A549 (cell line): ENCODE data around the gene PPIP5K2. TPM values are rescaled to one million over a fixed set of nuclear protein-coding genes. Genes with fewer than 3 reads are reported as not detected.
A peak's percentile ranks its signal among the peaks of the same experiment; 100 is the strongest.

Experiments used
- ATAC-seq, 2 experiments: fragments of 200-7000 bp in 1 of 2; fragments of >200 bp in 1 of 2; cut with Nextera tagmentation in 1 of 2; cut with Tn5 transposase in 1 of 2; 3 replicates each; pipeline versions ENCODE4 v1.8.0 to v1.9.1; 2018 to 2020; ENCODE audit warnings: mild to moderate bottlenecking in 1 of 2, moderate library complexity in 1 of 2
- CTCF ChIA-PET: fragments of 300-600 bp; sonication (Branson Sonifier 250); formaldehyde crosslinking; extraction: SDS; loops from one replicate; lab custom pipeline; 2021; ENCODE audit warnings: antibody characterized with exemption, inconsistent platforms; lab: Yijun Ruan, JAX
- POLR2A ChIA-PET: fragments of 350-600 bp; formaldehyde crosslinking; extraction: SDS; loops from one replicate; lab custom pipeline; 2021; ENCODE audit warnings: antibody characterized with exemption, inconsistent platforms; lab: Yijun Ruan, JAX
- DNase-seq, 2 experiments: peaks; one replicate each; pipeline versions ENCODE4 v3.0.0 to v3.0.0-alpha.2; 2011 to 2016; ENCODE audit warnings: low read depth in 1 of 2, low spot score in 1 of 2
- FAIRE-seq: peaks from 2 replicates; lab custom pipeline; 2011; peaks lifted over from hg19 to GRCh38; lab: Jason Lieb, UNC
- H3K27ac ChIP-seq, 2 experiments: fragments of >200 bp; sonication (Bioruptor Twin); formaldehyde crosslinking; 3 replicates each; pipeline ENCODE4 v1.5.1; 2016 to 2017
- H3K4me1 ChIP-seq: fragments of >200 bp; sonication (Bioruptor Twin); formaldehyde crosslinking; 3 replicates; pipeline ENCODE4 v1.6.1; 2016
- H3K4me2 ChIP-seq: fragments of >200 bp; sonication (Bioruptor Twin); formaldehyde crosslinking; 3 replicates; pipeline ENCODE4 v1.6.1; 2016
- H3K4me3 ChIP-seq: fragments of >200 bp; sonication (Bioruptor Twin); formaldehyde crosslinking; 3 replicates; pipeline ENCODE4 v1.5.1; 2016
- H3K9me3 ChIP-seq: fragments of >200 bp; sonication (Bioruptor Twin); formaldehyde crosslinking; 3 replicates; pipeline ENCODE4 v1.6.1; 2016
- CBX2 ChIP-seq: fragments of 200-600 bp; sonication (generic); IDR thresholded peaks from 2 replicates; pipeline ENCODE4 v1.6.1; 2016; ENCODE audit warnings: low read depth, mild to moderate bottlenecking, borderline replicate concordance
- CBX8 ChIP-seq: fragments of 200-600 bp; sonication (generic); IDR thresholded peaks from 2 replicates; pipeline ENCODE4 v1.6.1; 2016
- EHMT2 ChIP-seq: fragments of 200-600 bp; sonication (generic); IDR thresholded peaks from 2 replicates; pipeline ENCODE4 v1.6.1; 2016; ENCODE audit warnings: antibody characterized with exemption, low read depth, mild to moderate bottlenecking, moderate library complexity
- HEYL ChIP-seq: fragments of 250-450 bp; sonication (Bioruptor Pico); IDR thresholded peaks from 2 replicates; pipeline ENCODE4 v1.8.0; 2021; ENCODE audit warnings: mild to moderate bottlenecking, moderate library complexity
- JUN ChIP-seq, 2 experiments: fragments of >200 bp; sonication (Bioruptor Twin); formaldehyde crosslinking; IDR thresholded peaks; 2 replicates in 1 of 2; 3 replicates in 1 of 2; pipeline ENCODE4 v1.6.1; 2016 to 2017
- MAZ ChIP-seq: fragments of 150-350 bp; IDR thresholded peaks from 2 replicates; pipeline ENCODE4 v1.6.1; 2014; ENCODE audit warnings: antibody characterized with exemption, low read depth, low read length, borderline replicate concordance
- NPAS2 ChIP-seq: fragments of 250-450 bp; sonication (Bioruptor Pico); IDR thresholded peaks from 2 replicates; pipeline ENCODE4 v1.8.0; 2022; ENCODE audit warnings: mild to moderate bottlenecking, moderate library complexity, borderline replicate concordance
- POLR2A ChIP-seq: IDR thresholded peaks from 2 replicates; pipeline ENCODE4 v1.6.1; 2012; ENCODE audit warnings: mild to moderate bottlenecking, low read length
- RAD21 ChIP-seq, 2 experiments: fragments of >200 bp in 1 of 2; sonication (Bioruptor Twin) in 1 of 2; formaldehyde crosslinking in 1 of 2; IDR thresholded peaks in 1 of 2; conservative IDR thresholded peaks in 1 of 2; 2 replicates in 1 of 2; 3 replicates in 1 of 2; pipeline ENCODE4 v1.6.1; 2012 to 2018; ENCODE audit warnings: inconsistent platforms in 1 of 2
- USF2 ChIP-seq: fragments of 450-650 bp; IDR thresholded peaks from 2 replicates; pipeline ENCODE4 v1.6.1; 2014; ENCODE audit warnings: antibody characterized with exemption
- WGBS: methylation state at CpG from one replicate; pipeline ENCODE4 v1.1.6; 2017; ENCODE audit errors: missing lambda C conversion rate; 5-methylcytosine and 5-hydroxymethylcytosine counted together
- polyA plus RNA-seq, 4 experiments: library from polyadenylated mRNA; depleted of rRNA in 3 of 4; stranded (reverse); fragments of >200 nt; fragmentation: RNase III in 1 of 4; extraction: RNeasy Plus Mini Kit Qiagen cat#74134 plus additional on column Dnase treatment in 1 of 4; gene quantifications; 2 replicates in 3 of 4; 3 replicates in 1 of 4; pipeline ENCODE4 v1.2.3, GENCODE V29; 2011 to 2017
- TF ChIP-seq, protein P1 (sequence below): fragments of >200 bp; sonication (Bioruptor Twin); formaldehyde crosslinking; IDR thresholded peaks from 3 replicates; pipeline ENCODE4 v1.5.1; 2016
- TF ChIP-seq, protein P2 (sequence below): fragments of >200 bp; sonication (Bioruptor Twin); formaldehyde crosslinking; IDR thresholded peaks from 3 replicates; pipeline ENCODE4 v1.6.1; 2016

Gene PPIP5K2
- polyA plus RNA-seq, 2 of the 4 experiments (the other 2 are of a cell fraction): 21.9 to 61.7 TPM

DNA sequence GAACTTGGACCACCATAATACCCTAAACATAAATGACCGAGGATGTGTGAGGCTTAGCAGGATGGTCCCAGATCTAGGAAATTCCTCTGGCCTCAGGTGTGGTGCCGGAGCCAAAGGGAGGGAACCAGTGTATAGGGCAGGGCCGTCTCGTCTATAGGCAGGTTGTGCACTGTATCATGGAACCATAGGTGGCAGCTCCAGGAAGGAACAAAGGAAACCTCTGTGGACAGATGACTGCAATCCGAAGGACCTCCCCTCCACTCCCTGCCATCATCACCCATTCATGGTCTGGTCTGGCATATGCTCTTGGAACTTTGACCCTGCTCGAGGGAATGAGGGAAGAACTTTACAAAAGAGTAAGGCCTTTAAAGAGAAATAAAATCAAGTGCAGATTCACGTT, 135.6 kb downstream of the PPIP5K2 start:
- H3K9me3 ChIP-seq: no peaks in the 10 kb centered on the region
- peaks cover 6% of the 10 kb centered on the region for H3K4me1 ChIP-seq
- no peak for ATAC-seq
- FAIRE-seq: no peak
- ChIA-PET CTCF (interaction anchor here (1.4 to 1.6 kb wide), 2 partner anchors 16 to 221 kb away, joined by 4 to 14 read pairs; no protein-coding TSS in a partner anchor), POLR2A (no interaction called here)
- TF ChIP-seq EHMT2: no peak
- H3K4me3 ChIP-seq: no peak overlapping the region
- no peak for DNase-seq
- WGBS: 67% methylated on average over 7 of the region's 7 CpGs
- no peak overlapping the region for H3K4me2 ChIP-seq
- H3K27ac ChIP-seq: no peak overlapping the region

DNA sequence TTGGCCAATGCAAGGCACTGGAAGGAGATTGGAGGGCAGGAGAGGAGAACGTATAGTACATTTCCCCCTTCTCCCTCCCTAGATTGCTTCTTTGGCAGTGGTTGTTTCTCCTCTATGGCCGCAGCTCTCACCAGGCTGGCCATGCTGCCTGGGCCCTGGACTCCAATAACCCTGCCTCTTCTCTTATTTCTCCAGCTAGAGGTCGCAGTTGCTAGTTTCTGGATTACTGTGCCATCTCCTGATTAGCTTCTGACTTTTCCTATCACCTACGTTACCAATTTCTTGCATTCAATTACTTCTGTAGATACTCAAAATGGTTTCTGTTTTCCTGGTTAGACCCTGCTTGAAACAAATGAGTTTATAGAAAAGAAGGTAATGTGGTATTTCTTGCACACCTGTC, 136.1 kb downstream of the PPIP5K2 start:
- FAIRE-seq (no peak), ATAC-seq (no peak), DNase-seq (peak in 1 of 2 experiments; percentile 9)
- ChIA-PET CTCF (interaction anchor here (1.1 to 1.6 kb wide), 3 partner anchors 16 to 220 kb away, joined by 3 to 14 read pairs (median 4); no protein-coding TSS in a partner anchor), POLR2A (no interaction called here)
- H3K27ac ChIP-seq: no peak overlapping the region
- no peaks in the 10 kb centered on the region for H3K9me3 ChIP-seq
- no peak overlapping the region for H3K4me2 ChIP-seq
- peaks cover 11% of the 10 kb centered on the region for H3K4me1 ChIP-seq
- TF ChIP-seq RAD21 (conservative IDR thresholded peaks at IDR 0.05 in 1 of 2, IDR thresholded peaks at IDR 0.05 in 1 of 2): peak in 1 of 2 experiments; percentile 20; a peak in 1 of 5 replicates
- TF ChIP-seq, protein P1, sequence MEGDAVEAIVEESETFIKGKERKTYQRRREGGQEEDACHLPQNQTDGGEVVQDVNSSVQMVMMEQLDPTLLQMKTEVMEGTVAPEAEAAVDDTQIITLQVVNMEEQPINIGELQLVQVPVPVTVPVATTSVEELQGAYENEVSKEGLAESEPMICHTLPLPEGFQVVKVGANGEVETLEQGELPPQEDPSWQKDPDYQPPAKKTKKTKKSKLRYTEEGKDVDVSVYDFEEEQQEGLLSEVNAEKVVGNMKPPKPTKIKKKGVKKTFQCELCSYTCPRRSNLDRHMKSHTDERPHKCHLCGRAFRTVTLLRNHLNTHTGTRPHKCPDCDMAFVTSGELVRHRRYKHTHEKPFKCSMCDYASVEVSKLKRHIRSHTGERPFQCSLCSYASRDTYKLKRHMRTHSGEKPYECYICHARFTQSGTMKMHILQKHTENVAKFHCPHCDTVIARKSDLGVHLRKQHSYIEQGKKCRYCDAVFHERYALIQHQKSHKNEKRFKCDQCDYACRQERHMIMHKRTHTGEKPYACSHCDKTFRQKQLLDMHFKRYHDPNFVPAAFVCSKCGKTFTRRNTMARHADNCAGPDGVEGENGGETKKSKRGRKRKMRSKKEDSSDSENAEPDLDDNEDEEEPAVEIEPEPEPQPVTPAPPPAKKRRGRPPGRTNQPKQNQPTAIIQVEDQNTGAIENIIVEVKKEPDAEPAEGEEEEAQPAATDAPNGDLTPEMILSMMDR: 0 out of 3 replicates have a peak, but pooled peaks have one; percentile 9
- no peak for TF ChIP-seq USF2
- H3K4me3 ChIP-seq: no peak overlapping the region
- whole genome bisulfite sequencing: 71% methylated on average over 4 of the region's 4 CpGs

DNA sequence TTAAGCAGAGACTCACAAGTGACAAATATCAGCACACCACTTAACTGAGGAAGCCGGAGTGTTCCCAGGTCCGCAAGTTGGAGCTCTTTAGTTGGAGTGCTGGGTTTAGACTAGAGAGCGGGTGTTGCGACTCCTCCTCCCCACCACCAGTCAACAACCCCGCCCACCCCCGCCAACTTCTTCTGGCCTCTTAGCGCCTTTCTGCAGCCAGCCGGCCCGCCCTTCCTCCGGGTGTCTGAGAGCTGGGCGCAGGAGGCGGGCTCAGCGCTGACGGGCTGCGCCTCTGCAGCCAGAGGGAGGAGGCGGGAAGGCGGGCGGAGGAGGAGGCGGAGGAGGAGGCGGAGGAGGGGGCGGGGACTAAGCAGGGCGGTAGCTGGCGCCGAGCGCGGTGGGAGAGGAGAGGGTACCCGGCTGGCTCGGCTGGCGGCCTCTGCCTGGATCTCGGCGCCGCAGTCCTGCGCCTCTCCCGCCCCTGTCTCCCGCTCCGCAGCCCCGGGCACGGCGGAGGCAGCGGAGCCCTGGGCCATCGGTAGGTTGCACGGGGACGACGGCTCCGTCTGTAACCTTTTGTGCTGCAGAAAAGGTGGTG, 138.4 kb downstream of the PPIP5K2 start, which contains the start of gene MACIR:
Gene MACIR, plus strand, starts transcription at position 396 of the 589 bp plus-strand sequence. CDS start 17,157 bp downstream, outside the sequence.
- H3K9me3 ChIP-seq: no peaks in the 10 kb centered on the region
- 0% methylated on average over 24 of the region's 45 CpGs for WGBS
- ChIA-PET CTCF (interaction anchor here (1.1 to 2.9 kb wide), 4 partner anchors 15 to 217 kb away, joined by 3 to 19 read pairs (median 5); no protein-coding TSS in a partner anchor), POLR2A (interaction anchor here (0.7 to 3.3 kb wide), 15 partner anchors 8 to 261 kb away, joined by 3 to 32 read pairs (median 4); partner anchors contain the start of genes GIN1 and PPIP5K2)
- peak within 1 kb of the TSS; percentile 77 for H3K4me2 ChIP-seq
- peak; percentile 85 to 94 for ATAC-seq
- DNase-seq: peak; percentile 86 to 98
- peaks cover 34% of the 10 kb centered on the region for H3K4me1 ChIP-seq
- peak; percentile 39 for FAIRE-seq
- peak within 1 kb of the TSS; percentile 90 for H3K4me3 ChIP-seq
- TF ChIP-seq, protein P2, sequence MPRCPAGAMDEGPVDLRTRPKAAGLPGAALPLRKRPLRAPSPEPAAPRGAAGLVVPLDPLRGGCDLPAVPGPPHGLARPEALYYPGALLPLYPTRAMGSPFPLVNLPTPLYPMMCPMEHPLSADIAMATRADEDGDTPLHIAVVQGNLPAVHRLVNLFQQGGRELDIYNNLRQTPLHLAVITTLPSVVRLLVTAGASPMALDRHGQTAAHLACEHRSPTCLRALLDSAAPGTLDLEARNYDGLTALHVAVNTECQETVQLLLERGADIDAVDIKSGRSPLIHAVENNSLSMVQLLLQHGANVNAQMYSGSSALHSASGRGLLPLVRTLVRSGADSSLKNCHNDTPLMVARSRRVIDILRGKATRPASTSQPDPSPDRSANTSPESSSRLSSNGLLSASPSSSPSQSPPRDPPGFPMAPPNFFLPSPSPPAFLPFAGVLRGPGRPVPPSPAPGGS: peak; percentile 88
- TF ChIP-seq RAD21 (conservative IDR thresholded peaks at IDR 0.05 in 1 of 2, IDR thresholded peaks at IDR 0.05 in 1 of 2) (0 out of 5 replicates have a peak, but pooled peaks of 1 of the 2 experiments have one; percentile 11), POLR2A (peak; percentile 91), NPAS2 (no peak), CBX2 (no peak), JUN (IDR thresholded peaks at IDR 0.05) (peak in 1 of 2 experiments; percentile 85; a peak in 2 of 5 replicates), CBX8 (no peak), HEYL (CRISPR knock-in tag) (no peak), MAZ (peak; percentile 32; the same call in 1 of the 2 replicates)
- peak within 1 kb of the TSS; percentile 93 to 95 for H3K27ac ChIP-seq
